SK-N-SH treated with all-trans-retinoic acid at 6 μM for 48 hours (cell line): Measurements from ENCODE around the gene NFIA.
"Not testable (repeated sequence)": the region's sequence is repeated elsewhere in the genome, so short reads cannot be mapped to it uniquely, and the experiment has no call there.

Experiments
- ATAC-seq: fragments of 200-7000 bp; cut with Tn5 transposase; 3 replicates; pipeline ENCODE4 v1.9.1; 2020; ENCODE audit warnings: mild to moderate bottlenecking, moderate library complexity
- BACH2 ChIP-seq: fragments of 250-450 bp; sonication (Bioruptor Pico); IDR thresholded peaks from 2 replicates; pipeline ENCODE4 v1.9.0; 2021; ENCODE audit warnings: mild to moderate bottlenecking, borderline replicate concordance
- ESRRG ChIP-seq: fragments of 250-450 bp; sonication (Bioruptor Pico); IDR thresholded peaks from 2 replicates; pipeline ENCODE4 v1.6.1; 2021; ENCODE audit warnings: mild to moderate bottlenecking
- ISL1 ChIP-seq: fragments of 250-450 bp; sonication (Bioruptor Pico); IDR thresholded peaks from 2 replicates; pipeline ENCODE4 v2.1.2; 2022; ENCODE audit warnings: mild to moderate bottlenecking, moderate library complexity
- OSR1 ChIP-seq: fragments of 250-450 bp; sonication (Bioruptor Pico); IDR thresholded peaks from 2 replicates; pipeline ENCODE4 v1.8.0; 2022; ENCODE audit warnings: moderate library complexity, mild to moderate bottlenecking, inconsistent platforms
- RARB ChIP-seq: fragments of 250-450 bp; sonication (Bioruptor Pico); IDR thresholded peaks from 2 replicates; pipeline ENCODE4 v1.8.0; 2021; ENCODE audit warnings: mild to moderate bottlenecking, moderate library complexity
- TCF4 ChIP-seq: fragments of 250-450 bp; sonication (Bioruptor Pico); IDR thresholded peaks from 2 replicates; pipeline ENCODE4 v1.8.0; 2021; ENCODE audit warnings: mild to moderate bottlenecking, moderate library complexity, borderline replicate concordance
- TOX ChIP-seq: fragments of 250-450 bp; sonication (Bioruptor Pico); IDR thresholded peaks from 2 replicates; pipeline ENCODE4 v1.8.0; 2021; ENCODE audit warnings: mild to moderate bottlenecking, moderate library complexity, borderline replicate concordance
- ZC3H10 ChIP-seq: fragments of 250-450 bp; sonication (Bioruptor Pico); IDR thresholded peaks from 2 replicates; pipeline ENCODE4 v1.5.1; 2021; ENCODE audit warnings: mild to moderate bottlenecking, moderate library complexity
- ZFP3 ChIP-seq: fragments of 250-450 bp; sonication (Bioruptor Pico); IDR thresholded peaks from 2 replicates; pipeline ENCODE4 v1.5.0; 2020; ENCODE audit warnings: mild to moderate bottlenecking, moderate library complexity
- ZFP30 ChIP-seq: fragments of 450-650 bp; formaldehyde crosslinking; IDR thresholded peaks from 2 replicates; pipeline ENCODE4 v1.5.0; 2022; ENCODE audit warnings: mild to moderate bottlenecking, moderate library complexity
- ZNF565 ChIP-seq: fragments of 450-650 bp; formaldehyde crosslinking; conservative IDR thresholded peaks from 2 replicates; pipeline ENCODE4 v1.5.0; 2020; ENCODE audit warnings: low read depth, mild to moderate bottlenecking, moderate library complexity
- ZNF8 ChIP-seq: fragments of 450-650 bp; formaldehyde crosslinking; IDR thresholded peaks from 2 replicates; pipeline ENCODE4 v1.5.0; 2020; ENCODE audit warnings: mild to moderate bottlenecking, moderate library complexity
- TF ChIP-seq, protein P1 (sequence below): fragments of 250-450 bp; sonication (Bioruptor Pico); IDR thresholded peaks from 2 replicates; pipeline ENCODE4 v1.5.1; 2021; ENCODE audit warnings: mild to moderate bottlenecking, moderate library complexity
- TF ChIP-seq, protein P2 (sequence below): fragments of 250-450 bp; sonication (Bioruptor Pico); IDR thresholded peaks from 2 replicates; pipeline ENCODE4 v1.5.0; 2020; ENCODE audit warnings: mild to moderate bottlenecking, moderate library complexity
- TF ChIP-seq, protein P3 (sequence below): fragments of 250-450 bp; sonication (Bioruptor Pico); IDR thresholded peaks from 2 replicates; pipeline ENCODE4 v1.8.0; 2020; ENCODE audit warnings: mild to moderate bottlenecking, moderate library complexity, borderline replicate concordance
- TF ChIP-seq, protein P4 (sequence below): fragments of 250-450 bp; sonication (Bioruptor Pico); IDR thresholded peaks from 2 replicates; pipeline ENCODE4 v1.5.1; 2020; ENCODE audit warnings: low read depth, mild to moderate bottlenecking, moderate library complexity
- TF ChIP-seq, protein P5 (sequence below): fragments of 250-450 bp; sonication (Bioruptor Pico); IDR thresholded peaks from 2 replicates; pipeline ENCODE4 v1.8.0; 2021; ENCODE audit warnings: low read depth, mild to moderate bottlenecking, moderate library complexity, borderline replicate concordance

The NFIA gene

DNA sequence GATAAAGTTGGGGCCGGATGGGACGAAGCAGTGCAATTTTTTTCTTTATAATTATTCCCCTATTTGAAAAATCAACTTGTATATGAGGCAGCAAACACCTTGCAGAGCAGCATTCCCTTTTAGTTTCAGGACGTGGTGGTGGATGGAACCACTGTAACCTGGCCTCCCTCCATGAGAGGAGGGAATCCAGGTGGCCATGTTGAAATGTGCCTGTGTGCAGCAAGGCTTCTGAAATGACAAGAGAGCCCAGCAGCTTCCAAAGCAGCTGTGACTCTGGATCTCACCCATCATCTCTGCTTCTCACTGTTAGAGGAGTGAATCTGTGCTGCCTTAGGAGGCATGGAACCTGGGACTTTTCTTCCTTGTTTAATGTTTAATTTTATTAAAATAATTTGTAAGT, 42.3 kb downstream of the NFIA start (continued):
- TF ChIP-seq, protein P1, sequence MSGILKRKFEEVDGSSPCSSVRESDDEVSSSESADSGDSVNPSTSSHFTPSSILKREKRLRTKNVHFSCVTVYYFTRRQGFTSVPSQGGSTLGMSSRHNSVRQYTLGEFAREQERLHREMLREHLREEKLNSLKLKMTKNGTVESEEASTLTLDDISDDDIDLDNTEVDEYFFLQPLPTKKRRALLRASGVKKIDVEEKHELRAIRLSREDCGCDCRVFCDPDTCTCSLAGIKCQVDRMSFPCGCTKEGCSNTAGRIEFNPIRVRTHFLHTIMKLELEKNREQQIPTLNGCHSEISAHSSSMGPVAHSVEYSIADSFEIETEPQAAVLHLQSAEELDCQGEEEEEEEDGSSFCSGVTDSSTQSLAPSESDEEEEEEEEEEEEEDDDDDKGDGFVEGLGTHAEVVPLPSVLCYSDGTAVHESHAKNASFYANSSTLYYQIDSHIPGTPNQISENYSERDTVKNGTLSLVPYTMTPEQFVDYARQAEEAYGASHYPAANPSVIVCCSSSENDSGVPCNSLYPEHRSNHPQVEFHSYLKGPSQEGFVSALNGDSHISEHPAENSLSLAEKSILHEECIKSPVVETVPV (CRISPR knock-in tag): no peak
- TF ChIP-seq ISL1 (CRISPR knock-in tag) (no peak), BACH2 (no peak), TCF4 (no peak), ESRRG (no peak), OSR1 (CRISPR knock-in tag) (no peak)
- TF ChIP-seq, protein P2, sequence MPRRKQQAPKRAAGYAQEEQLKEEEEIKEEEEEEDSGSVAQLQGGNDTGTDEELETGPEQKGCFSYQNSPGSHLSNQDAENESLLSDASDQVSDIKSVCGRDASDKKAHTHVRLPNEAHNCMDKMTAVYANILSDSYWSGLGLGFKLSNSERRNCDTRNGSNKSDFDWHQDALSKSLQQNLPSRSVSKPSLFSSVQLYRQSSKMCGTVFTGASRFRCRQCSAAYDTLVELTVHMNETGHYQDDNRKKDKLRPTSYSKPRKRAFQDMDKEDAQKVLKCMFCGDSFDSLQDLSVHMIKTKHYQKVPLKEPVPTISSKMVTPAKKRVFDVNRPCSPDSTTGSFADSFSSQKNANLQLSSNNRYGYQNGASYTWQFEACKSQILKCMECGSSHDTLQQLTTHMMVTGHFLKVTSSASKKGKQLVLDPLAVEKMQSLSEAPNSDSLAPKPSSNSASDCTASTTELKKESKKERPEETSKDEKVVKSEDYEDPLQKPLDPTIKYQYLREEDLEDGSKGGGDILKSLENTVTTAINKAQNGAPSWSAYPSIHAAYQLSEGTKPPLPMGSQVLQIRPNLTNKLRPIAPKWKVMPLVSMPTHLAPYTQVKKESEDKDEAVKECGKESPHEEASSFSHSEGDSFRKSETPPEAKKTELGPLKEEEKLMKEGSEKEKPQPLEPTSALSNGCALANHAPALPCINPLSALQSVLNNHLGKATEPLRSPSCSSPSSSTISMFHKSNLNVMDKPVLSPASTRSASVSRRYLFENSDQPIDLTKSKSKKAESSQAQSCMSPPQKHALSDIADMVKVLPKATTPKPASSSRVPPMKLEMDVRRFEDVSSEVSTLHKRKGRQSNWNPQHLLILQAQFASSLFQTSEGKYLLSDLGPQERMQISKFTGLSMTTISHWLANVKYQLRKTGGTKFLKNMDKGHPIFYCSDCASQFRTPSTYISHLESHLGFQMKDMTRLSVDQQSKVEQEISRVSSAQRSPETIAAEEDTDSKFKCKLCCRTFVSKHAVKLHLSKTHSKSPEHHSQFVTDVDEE (CRISPR knock-in tag): no peak

DNA sequence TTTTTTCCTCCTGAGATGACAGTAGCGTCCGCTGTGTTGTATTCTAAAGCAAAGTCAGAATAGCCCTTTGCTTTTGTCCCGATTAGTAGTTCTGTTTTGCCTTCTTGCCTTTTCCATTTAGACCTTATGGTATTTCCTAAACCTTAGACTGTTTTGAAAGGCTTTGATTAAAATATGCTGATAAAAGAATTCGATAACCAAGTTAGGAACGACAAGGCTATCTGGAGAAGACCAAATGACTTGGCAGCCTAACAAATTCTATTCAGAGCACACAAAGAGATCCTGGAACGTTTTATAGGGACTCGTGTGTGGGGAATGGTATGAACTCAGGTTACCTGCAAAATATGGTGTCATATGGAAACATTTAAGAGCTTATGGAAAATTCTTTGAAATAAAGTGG, 42.9 kb downstream of the NFIA start:
- ATAC-seq: peak; percentile 60
- TF ChIP-seq, protein P2 (CRISPR knock-in tag): no peak
- TF ChIP-seq, protein P3, sequence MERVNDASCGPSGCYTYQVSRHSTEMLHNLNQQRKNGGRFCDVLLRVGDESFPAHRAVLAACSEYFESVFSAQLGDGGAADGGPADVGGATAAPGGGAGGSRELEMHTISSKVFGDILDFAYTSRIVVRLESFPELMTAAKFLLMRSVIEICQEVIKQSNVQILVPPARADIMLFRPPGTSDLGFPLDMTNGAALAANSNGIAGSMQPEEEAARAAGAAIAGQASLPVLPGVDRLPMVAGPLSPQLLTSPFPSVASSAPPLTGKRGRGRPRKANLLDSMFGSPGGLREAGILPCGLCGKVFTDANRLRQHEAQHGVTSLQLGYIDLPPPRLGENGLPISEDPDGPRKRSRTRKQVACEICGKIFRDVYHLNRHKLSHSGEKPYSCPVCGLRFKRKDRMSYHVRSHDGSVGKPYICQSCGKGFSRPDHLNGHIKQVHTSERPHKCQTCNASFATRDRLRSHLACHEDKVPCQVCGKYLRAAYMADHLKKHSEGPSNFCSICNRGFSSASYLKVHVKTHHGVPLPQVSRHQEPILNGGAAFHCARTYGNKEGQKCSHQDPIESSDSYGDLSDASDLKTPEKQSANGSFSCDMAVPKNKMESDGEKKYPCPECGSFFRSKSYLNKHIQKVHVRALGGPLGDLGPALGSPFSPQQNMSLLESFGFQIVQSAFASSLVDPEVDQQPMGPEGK (CRISPR knock-in tag): no peak
- TF ChIP-seq ZFP3 (CRISPR knock-in tag) (no peak), OSR1 (CRISPR knock-in tag) (no peak), TOX (CRISPR knock-in tag) (no peak), ISL1 (CRISPR knock-in tag) (no peak), ZNF8 (no peak), RARB (CRISPR knock-in tag) (no peak), ZNF565 (no peak), ZFP30 (CRISPR knock-in tag) (no peak), ESRRG (no peak), BACH2 (no peak), ZC3H10 (no peak)
- TF ChIP-seq, protein P4, sequence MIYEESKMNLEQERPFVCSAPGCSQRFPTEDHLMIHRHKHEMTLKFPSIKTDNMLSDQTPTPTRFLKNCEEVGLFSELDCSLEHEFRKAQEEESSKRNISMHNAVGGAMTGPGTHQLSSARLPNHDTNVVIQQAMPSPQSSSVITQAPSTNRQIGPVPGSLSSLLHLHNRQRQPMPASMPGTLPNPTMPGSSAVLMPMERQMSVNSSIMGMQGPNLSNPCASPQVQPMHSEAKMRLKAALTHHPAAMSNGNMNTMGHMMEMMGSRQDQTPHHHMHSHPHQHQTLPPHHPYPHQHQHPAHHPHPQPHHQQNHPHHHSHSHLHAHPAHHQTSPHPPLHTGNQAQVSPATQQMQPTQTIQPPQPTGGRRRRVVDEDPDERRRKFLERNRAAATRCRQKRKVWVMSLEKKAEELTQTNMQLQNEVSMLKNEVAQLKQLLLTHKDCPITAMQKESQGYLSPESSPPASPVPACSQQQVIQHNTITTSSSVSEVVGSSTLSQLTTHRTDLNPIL (CRISPR knock-in tag): no peak
- TF ChIP-seq, protein P5, sequence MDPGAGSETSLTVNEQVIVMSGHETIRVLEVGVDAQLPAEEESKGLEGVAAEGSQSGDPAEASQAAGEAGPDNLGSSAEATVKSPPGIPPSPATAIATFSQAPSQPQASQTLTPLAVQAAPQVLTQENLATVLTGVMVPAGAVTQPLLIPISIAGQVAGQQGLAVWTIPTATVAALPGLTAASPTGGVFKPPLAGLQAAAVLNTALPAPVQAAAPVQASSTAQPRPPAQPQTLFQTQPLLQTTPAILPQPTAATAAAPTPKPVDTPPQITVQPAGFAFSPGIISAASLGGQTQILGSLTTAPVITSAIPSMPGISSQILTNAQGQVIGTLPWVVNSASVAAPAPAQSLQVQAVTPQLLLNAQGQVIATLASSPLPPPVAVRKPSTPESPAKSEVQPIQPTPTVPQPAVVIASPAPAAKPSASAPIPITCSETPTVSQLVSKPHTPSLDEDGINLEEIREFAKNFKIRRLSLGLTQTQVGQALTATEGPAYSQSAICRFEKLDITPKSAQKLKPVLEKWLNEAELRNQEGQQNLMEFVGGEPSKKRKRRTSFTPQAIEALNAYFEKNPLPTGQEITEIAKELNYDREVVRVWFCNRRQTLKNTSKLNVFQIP: no peak

DNA sequence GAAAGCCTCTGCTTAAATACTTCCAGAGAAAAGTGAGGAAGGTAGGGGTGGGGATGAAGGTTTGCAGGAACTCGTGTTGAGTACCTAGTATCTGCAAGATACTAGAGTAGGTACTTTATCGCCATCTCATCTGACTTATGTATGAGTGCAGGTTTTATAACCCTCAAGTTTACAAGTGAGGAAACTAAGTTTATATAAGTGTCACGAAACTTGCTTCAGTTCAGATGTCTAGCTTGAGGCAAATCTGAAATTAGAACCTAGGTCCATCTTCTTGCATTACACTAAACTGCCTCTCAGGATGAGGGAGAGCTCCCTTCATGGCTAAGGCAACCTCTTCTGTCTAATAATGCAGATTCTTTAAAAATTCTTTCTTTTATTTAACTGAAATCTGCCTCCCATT, 43.5 kb downstream of the NFIA start:
- ATAC-seq: no peak

DNA sequence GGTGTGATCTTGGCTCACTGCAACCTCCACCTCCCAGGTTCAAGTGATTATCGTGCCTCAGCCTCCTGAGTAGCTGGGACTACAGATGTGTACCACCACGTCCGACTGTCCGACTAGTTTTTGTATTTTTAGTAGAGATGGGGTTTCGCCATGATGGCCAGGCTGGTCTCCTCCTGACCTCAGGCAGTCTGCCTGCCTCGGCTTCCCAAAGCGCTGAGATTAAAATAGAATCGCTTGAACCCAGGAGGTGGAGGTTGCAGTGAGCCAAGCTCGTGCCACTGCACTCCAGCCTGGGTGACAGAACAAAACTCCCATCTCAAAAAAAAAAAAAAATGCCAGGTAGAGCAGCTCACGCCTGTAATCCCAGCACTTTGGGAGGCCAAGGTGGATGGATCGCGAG, 44.5 kb downstream of the NFIA start:
- not testable (repeated sequence) for ATAC-seq

More for the DNA sequence above, 43.5 kb downstream of the NFIA start:
- no peak for TF ChIP-seq ZFP3 (CRISPR knock-in tag)
- TF ChIP-seq, protein P5: no peak
- TF ChIP-seq, all 23 proteins: peak for 0
